GM19372 (cell line): ENCODE measurements around the gene CAMK4.
"Not testable (repeated sequence)": the region's sequence is repeated elsewhere in the genome, so short reads cannot be mapped to it uniquely, and the experiment has no call there.

Experiments used
- ATAC-seq: cut with Tn5 transposase; IDR thresholded peaks from one replicate; pipeline ENCODE4 v1.9.1; 2021; ENCODE audit warnings: mild to moderate bottlenecking, low read depth, moderate library complexity; ENCODE audit not compliant: unreplicated experiment

Gene CAMK4

GRCh38 chr5:111299831-111300432, 75.7 kb downstream of the CAMK4 start:
- ATAC-seq = no peak

- ATAC-seq = no peak
These were observed 77.1 kb downstream of the CAMK4 start for GRCh38 chr5:111301264-111301663.

- not testable (repeated sequence) for ATAC-seq
These were observed 77.9 kb downstream of the CAMK4 start for GRCh38 chr5:111302043-111302442.

- ATAC-seq = no peak
These were observed 84.8 kb downstream of the CAMK4 start for GRCh38 chr5:111308951-111309350.

GRCh38 chr5:111309384-111309783, 85.2 kb downstream of the CAMK4 start:
- no peak for ATAC-seq

GRCh38 chr5:111310711-111311620, 86.8 kb downstream of the CAMK4 start:
- ATAC-seq = no peak

GRCh38 chr5:111311666-111312065, 87.5 kb downstream of the CAMK4 start:
- no peak for ATAC-seq

GRCh38 chr5:111313017-111313724, 89.0 kb downstream of the CAMK4 start:
- ATAC-seq = no peak

GRCh38 chr5:111320953-111321352, 96.8 kb downstream of the CAMK4 start:
- ATAC-seq = no peak

- no peak for ATAC-seq
These were observed 97.2 kb downstream of the CAMK4 start for GRCh38 chr5:111321376-111321775.

- ATAC-seq = no peak
These were observed 102.4 kb downstream of the CAMK4 start for GRCh38 chr5:111326551-111326950.

- no peak for ATAC-seq
These were observed 112.9 kb downstream of the CAMK4 start for GRCh38 chr5:111337133-111337532.

GRCh38 chr5:111337688-111338087, 113.5 kb downstream of the CAMK4 start:
- no peak for ATAC-seq

- no peak for ATAC-seq
These were observed 121.5 kb downstream of the CAMK4 start for GRCh38 chr5:111345731-111346130.

- no peak for ATAC-seq
These were observed 122.8 kb downstream of the CAMK4 start for GRCh38 chr5:111347021-111347420.

GRCh38 chr5:111348661-111349329, 124.6 kb downstream of the CAMK4 start:
- no peak for ATAC-seq

GRCh38 chr5:111349429-111349828, 125.2 kb downstream of the CAMK4 start:
- no peak for ATAC-seq

- ATAC-seq = no peak
These were observed 128.9 kb downstream of the CAMK4 start for GRCh38 chr5:111353035-111353434.

GRCh38 chr5:111358726-111359125, 134.5 kb downstream of the CAMK4 start:
- ATAC-seq = not testable (repeated sequence)

GRCh38 chr5:111360173-111360572, 136.0 kb downstream of the CAMK4 start:
- no peak for ATAC-seq

- ATAC-seq = no peak
These were observed 140.8 kb downstream of the CAMK4 start for GRCh38 chr5:111364992-111365391.
